Left hindlimb (tissue), 1 donor: ENCODE results near the gene GNPTAB.
"Not testable (repeated sequence)": the region's sequence is repeated elsewhere in the genome, so short reads cannot be mapped to it uniquely, and the experiment has no call there.

Experiments used
- DNase-seq: peaks from one replicate; pipeline ENCODE4 v3.0.0-alpha.2; 2018

The GNPTAB gene

GRCh38 chr12:101830367-101831325, at the start of gene GNPTAB:
Gene GNPTAB, minus strand, starts transcription at chr12:101830959. Its CDS starts 284 bp downstream, at chr12:101830675.
- peak; percentile 92 for DNase-seq

GRCh38 chr12:101878243-101878821, 47.6 kb upstream of the GNPTAB start:
- DNase-seq, result no peak

- no peak for DNase-seq
Observed at GRCh38 chr12:101877806-101878242, 47.1 kb upstream of the GNPTAB start.

GRCh38 chr12:101876861-101877805, 46.4 kb upstream of the GNPTAB start, which contains the start of gene DRAM1:
Gene DRAM1, plus strand, starts transcription at chr12:101877580. Its CDS starts 210 bp downstream, at chr12:101877790.
- peak; percentile 89 for DNase-seq

- DNase-seq, result no peak
Observed at GRCh38 chr12:101876322-101876860, 45.6 kb upstream of the GNPTAB start.

GRCh38 chr12:101875162-101875561, 44.4 kb upstream of the GNPTAB start:
- no peak for DNase-seq

GRCh38 chr12:101870925-101871324, 40.2 kb upstream of the GNPTAB start:
- DNase-seq, result no peak

- not testable (repeated sequence) for DNase-seq
Observed at GRCh38 chr12:101867619-101868018, 36.9 kb upstream of the GNPTAB start.

GRCh38 chr12:101866615-101867373, 36.0 kb upstream of the GNPTAB start:
- no peak for DNase-seq

GRCh38 chr12:101863981-101864380, 33.2 kb upstream of the GNPTAB start:
- no peak for DNase-seq

- DNase-seq, result no peak
Observed at GRCh38 chr12:101862245-101862644, 31.5 kb upstream of the GNPTAB start.

- DNase-seq, result not testable (repeated sequence)
Observed at GRCh38 chr12:101861688-101862087, 30.9 kb upstream of the GNPTAB start.

- no peak for DNase-seq
Observed at GRCh38 chr12:101859664-101860607, 29.2 kb upstream of the GNPTAB start.

GRCh38 chr12:101858361-101858760, 27.6 kb upstream of the GNPTAB start:
- no peak for DNase-seq

GRCh38 chr12:101857043-101857558, 26.3 kb upstream of the GNPTAB start:
- DNase-seq, result no peak

GRCh38 chr12:101856614-101857013, 25.9 kb upstream of the GNPTAB start:
- DNase-seq, result not testable (repeated sequence)

- no peak for DNase-seq
Observed at GRCh38 chr12:101855976-101856375, 25.2 kb upstream of the GNPTAB start.

GRCh38 chr12:101855364-101855884, 24.7 kb upstream of the GNPTAB start:
- no peak for DNase-seq

- DNase-seq, result no peak
Observed at GRCh38 chr12:101854747-101855146, 24.0 kb upstream of the GNPTAB start.

- DNase-seq, result no peak
Observed at GRCh38 chr12:101852998-101853397, 22.2 kb upstream of the GNPTAB start.
